Karpas-422 (cell line): ENCODE data around the gene ATP2C2. TPM values are rescaled to one million over a fixed set of nuclear protein-coding genes. Genes with fewer than 3 reads are reported as not detected.

Experiments used
- DNase-seq: peaks from one replicate; pipeline ENCODE4 v3.0.0-alpha.2; 2015
- H2AFZ ChIP-seq: fragments of 200-600 bp; sonication (generic); 2 replicates; pipeline ENCODE4 v1.6.1; 2014; ENCODE audit warnings: antibody characterized with exemption, low read length, mixed read lengths
- H3K27ac ChIP-seq: fragments of 200-600 bp; sonication (generic); 2 replicates; pipeline ENCODE4 v1.5.1; 2014; ENCODE audit warnings: mild to moderate bottlenecking, low read length, moderate library complexity
- H3K27me3 ChIP-seq: fragments of 200-600 bp; sonication (generic); 2 replicates; pipeline ENCODE4 v1.6.1; 2014; ENCODE audit warnings: low read length, mixed read lengths
- H3K36me3 ChIP-seq: fragments of 200-600 bp; sonication (generic); 2 replicates; pipeline ENCODE4 v1.6.1; 2014; ENCODE audit warnings: low read length, mixed read lengths; ENCODE audit not compliant: insufficient read depth
- H3K4me1 ChIP-seq: fragments of 200-600 bp; sonication (generic); 2 replicates; pipeline ENCODE4 v1.6.1; 2014; ENCODE audit warnings: mild to moderate bottlenecking, low read length, mixed read lengths
- H3K4me2 ChIP-seq: fragments of 200-600 bp; sonication (generic); 2 replicates; pipeline ENCODE4 v1.6.1; 2014; ENCODE audit warnings: low read length, low read depth, mild to moderate bottlenecking; ENCODE audit not compliant: poor library complexity, severe bottlenecking
- H3K4me3 ChIP-seq: fragments of 200-600 bp; sonication (generic); 2 replicates; pipeline ENCODE4 v1.5.1; 2014; ENCODE audit warnings: mild to moderate bottlenecking, antibody characterized with exemption, low read length, mixed read lengths
- H3K79me2 ChIP-seq: fragments of 200-600 bp; sonication (generic); 2 replicates; pipeline ENCODE4 v1.6.1; 2014; ENCODE audit warnings: mild to moderate bottlenecking, low read length, mixed read lengths
- H3K9ac ChIP-seq: fragments of 200-600 bp; sonication (generic); 2 replicates; pipeline ENCODE4 v1.6.0; 2014; ENCODE audit warnings: low read length
- H3K9me2 ChIP-seq: fragments of 200-600 bp; sonication (generic), shearing (Covaris generic); replicated peaks from 2 replicates; pipeline ENCODE4 v1.6.0; 2014; ENCODE audit warnings: mild to moderate bottlenecking, low read length, moderate library complexity; ENCODE audit not compliant: insufficient read depth
- H3K9me3 ChIP-seq: fragments of 300-700, 200-600 bp; sonication (generic); 2 replicates; pipeline ENCODE4 v1.6.1; 2014; ENCODE audit warnings: low read length, mixed read lengths
- H4K20me1 ChIP-seq: fragments of 200-600 bp; sonication (generic); 2 replicates; pipeline ENCODE4 v1.6.1; 2014; ENCODE audit warnings: mild to moderate bottlenecking, antibody characterized with exemption, low read length, low read depth; ENCODE audit not compliant: insufficient read depth
- total RNA-seq: library from RNA; depleted of rRNA; stranded (reverse); fragments of >200 nt; shearing (Covaris generic); gene quantifications from 2 replicates; pipeline ENCODE4 v1.2.3, GENCODE V29; 2014; ENCODE audit warnings: low replicate concordance

The ATP2C2 gene
- total RNA-seq, 1 experiment from 2014 or later = not detected

- H3K36me3 ChIP-seq = 0 out of 2 replicates have a peak, but pooled peaks cover 5% of the 10 kb centered on the region
- H4K20me1 ChIP-seq = no peaks in the 10 kb centered on the region
- no peak overlapping the region for H3K27ac ChIP-seq
- no peaks in the 10 kb centered on the region for H3K4me1 ChIP-seq
- no peak overlapping the region for H3K4me2 ChIP-seq
- H2AFZ ChIP-seq = no peak overlapping the region
- H3K27me3 ChIP-seq = no peaks in the 10 kb centered on the region
- no peak overlapping the region for H3K9ac ChIP-seq
- H3K4me3 ChIP-seq = no peak overlapping the region
- no peaks in the 10 kb centered on the region for H3K79me2 ChIP-seq
- H3K9me2 ChIP-seq = no peaks in the 10 kb centered on the region
- H3K9me3 ChIP-seq = peaks cover 8% of the 10 kb centered on the region
- DNase-seq = no peak
Observed at GRCh38 chr16:84471966-84472365, 103.6 kb downstream of the ATP2C2 start.

- Histone ChIP-seq H3K9me2 (no peaks in the 10 kb centered on the region), H3K36me3 (no peaks in the 10 kb centered on the region), H3K4me3 (no peak overlapping the region), H3K27me3 (no peaks in the 10 kb centered on the region), H3K4me1 (no peaks in the 10 kb centered on the region), H4K20me1 (no peaks in the 10 kb centered on the region), H2AFZ (no peak overlapping the region), H3K27ac (no peak overlapping the region), H3K9ac (no peak overlapping the region), H3K4me2 (no peak overlapping the region), H3K79me2 (no peaks in the 10 kb centered on the region), H3K9me3 (no peaks in the 10 kb centered on the region; the same call in 1 of the 2 replicates)
- DNase-seq = no peak
Observed at GRCh38 chr16:84475643-84476240, 107.4 kb downstream of the ATP2C2 start.

GRCh38 chr16:84476401-84476800 lies 108.1 kb downstream of the ATP2C2 start:
- DNase-seq = no peak

GRCh38 chr16:84477661-84478060 lies 109.3 kb downstream of the ATP2C2 start:
- Histone ChIP-seq H3K79me2 (no peaks in the 10 kb centered on the region), H3K9me3 (no peaks in the 10 kb centered on the region; the same call in 1 of the 2 replicates), H3K4me3 (no peak overlapping the region), H3K4me1 (no peaks in the 10 kb centered on the region), H3K27me3 (no peaks in the 10 kb centered on the region), H3K4me2 (no peak overlapping the region), H3K27ac (no peak overlapping the region), H4K20me1 (no peaks in the 10 kb centered on the region), H3K9me2 (no peaks in the 10 kb centered on the region), H3K36me3 (no peaks in the 10 kb centered on the region), H3K9ac (no peak overlapping the region), H2AFZ (no peak overlapping the region)
- no peak for DNase-seq

More at GRCh38 chr16:84476401-84476800, 108.1 kb downstream of the ATP2C2 start:
- Histone ChIP-seq H3K4me2 (no peak overlapping the region), H3K9me2 (no peaks in the 10 kb centered on the region), H3K79me2 (no peaks in the 10 kb centered on the region), H3K4me3 (no peak overlapping the region), H3K9me3 (no peaks in the 10 kb centered on the region; the same call in 1 of the 2 replicates), H3K27me3 (no peaks in the 10 kb centered on the region), H3K9ac (no peak overlapping the region), H3K36me3 (no peaks in the 10 kb centered on the region), H4K20me1 (no peaks in the 10 kb centered on the region), H3K27ac (no peak overlapping the region), H2AFZ (no peak overlapping the region), H3K4me1 (no peaks in the 10 kb centered on the region)

GRCh38 chr16:84478172-84478947 lies 110.0 kb downstream of the ATP2C2 start:
- Histone ChIP-seq H3K4me1 (no peaks in the 10 kb centered on the region), H2AFZ (no peak overlapping the region), H3K4me3 (no peak overlapping the region), H3K79me2 (no peaks in the 10 kb centered on the region), H4K20me1 (no peaks in the 10 kb centered on the region), H3K4me2 (no peak overlapping the region), H3K27ac (no peak overlapping the region), H3K36me3 (no peaks in the 10 kb centered on the region), H3K9me3 (no peaks in the 10 kb centered on the region; the same call in 1 of the 2 replicates), H3K27me3 (no peaks in the 10 kb centered on the region), H3K9ac (no peak overlapping the region), H3K9me2 (no peaks in the 10 kb centered on the region)
- DNase-seq = no peak

- no peaks in the 10 kb centered on the region; the same call in 1 of the 2 replicates for H3K9me3 ChIP-seq
Observed at GRCh38 chr16:84479716-84480450, 111.5 kb downstream of the ATP2C2 start.

GRCh38 chr16:84481051-84481735 lies 112.9 kb downstream of the ATP2C2 start:
- H4K20me1 ChIP-seq = no peaks in the 10 kb centered on the region
- H3K79me2 ChIP-seq = no peaks in the 10 kb centered on the region
- H3K9ac ChIP-seq = no peak overlapping the region
- no peak overlapping the region for H3K4me3 ChIP-seq
- no peaks in the 10 kb centered on the region for H3K9me3 ChIP-seq
- no peak for DNase-seq
- no peaks in the 10 kb centered on the region for H3K36me3 ChIP-seq
- H3K4me2 ChIP-seq = no peak overlapping the region
- H3K9me2 ChIP-seq = no peaks in the 10 kb centered on the region
- no peak overlapping the region for H2AFZ ChIP-seq
- no peak overlapping the region for H3K27ac ChIP-seq
- no peaks in the 10 kb centered on the region for H3K4me1 ChIP-seq
- no peaks in the 10 kb centered on the region for H3K27me3 ChIP-seq

More at GRCh38 chr16:84479716-84480450, 111.5 kb downstream of the ATP2C2 start:
- Histone ChIP-seq H3K4me2 (no peak overlapping the region), H3K9me2 (no peaks in the 10 kb centered on the region), H3K79me2 (no peaks in the 10 kb centered on the region), H3K36me3 (no peaks in the 10 kb centered on the region), H2AFZ (no peak overlapping the region), H3K4me3 (no peak overlapping the region), H3K27me3 (no peaks in the 10 kb centered on the region), H3K4me1 (no peaks in the 10 kb centered on the region), H3K27ac (no peak overlapping the region), H3K9ac (no peak overlapping the region), H4K20me1 (no peaks in the 10 kb centered on the region)
- no peak for DNase-seq
